GM23338 (cell line): Measurements from ENCODE around the gene TYMP. TPM values are rescaled to one million over a fixed set of nuclear protein-coding genes. Genes with fewer than 3 reads are reported as not detected.

ENCODE experiments used
- ATAC-seq: fragments of 200-7000 bp; cut with Tn5 transposase; 3 replicates; pipeline ENCODE4 v1.9.1; 2020
- DNase-seq: peaks from one replicate; pipeline ENCODE4 v3.0.0-alpha.2; 2015; ENCODE audit warnings: low spot score
- H2AFZ ChIP-seq: fragments of 200-600 bp; sonication (generic); 2 replicates; pipeline ENCODE4 v1.8.0; 2016; ENCODE audit warnings: antibody characterized with exemption, mild to moderate bottlenecking, moderate library complexity
- H3F3A ChIP-seq: fragments of 200-600 bp; sonication (generic); replicated peaks from 2 replicates; pipeline ENCODE4 v1.8.0; 2017; ENCODE audit warnings: antibody characterized with exemption, mixed run types, low read depth
- H3K27ac ChIP-seq: fragments of 200-600 bp; sonication (generic); 2 replicates; pipeline ENCODE4 v1.6.1; 2016; ENCODE audit warnings: low read depth
- H3K27me3 ChIP-seq: fragments of 200-600 bp; sonication (generic); 2 replicates; pipeline ENCODE4 v1.8.0; 2016; ENCODE audit warnings: mild to moderate bottlenecking, mixed run types, moderate library complexity; ENCODE audit not compliant: insufficient read depth
- H3K36me3 ChIP-seq: fragments of 200-600 bp; sonication (generic); 2 replicates; pipeline ENCODE4 v1.8.0; 2016; ENCODE audit warnings: mild to moderate bottlenecking; ENCODE audit not compliant: insufficient read depth
- H3K4me1 ChIP-seq: fragments of 200-600 bp; sonication (generic); 2 replicates; pipeline ENCODE4 v1.8.0; 2016; ENCODE audit warnings: mild to moderate bottlenecking, moderate library complexity; ENCODE audit not compliant: insufficient read depth
- H3K4me2 ChIP-seq: fragments of 200-600 bp; sonication (generic); 2 replicates; pipeline ENCODE4 v1.7.1; 2017; ENCODE audit warnings: mixed run types
- H3K4me3 ChIP-seq: fragments of 200-600 bp; sonication (generic); 2 replicates; pipeline ENCODE4 v1.6.1; 2016; ENCODE audit warnings: mixed run types
- H3K79me2 ChIP-seq: fragments of 200-600 bp; sonication (generic); replicated peaks from 2 replicates; pipeline ENCODE4 v1.8.0; 2017; ENCODE audit warnings: mild to moderate bottlenecking; ENCODE audit not compliant: insufficient read depth
- H3K9me2 ChIP-seq: fragments of 200-600 bp; sonication (generic); 2 replicates; pipeline ENCODE4 v1.8.0; 2017; ENCODE audit not compliant: insufficient read depth
- H4K20me1 ChIP-seq: fragments of 200-600 bp; sonication (generic); replicated peaks from 2 replicates; pipeline ENCODE4 v1.8.0; 2017; ENCODE audit warnings: mild to moderate bottlenecking; ENCODE audit not compliant: insufficient read depth
- H3K27ac Mint-ChIP-seq: 2 replicates; pipeline ENCODE4 v1.8.0; 2020; ENCODE audit warnings: inconsistent platforms, mild to moderate bottlenecking, moderate library complexity, mixed read lengths
- H3K27me3 Mint-ChIP-seq: 3 replicates; pipeline ENCODE4 v1.8.0; 2022; ENCODE audit warnings: low read depth, mild to moderate bottlenecking, moderate library complexity, mixed read lengths, inconsistent platforms; ENCODE audit not compliant: insufficient read depth, poor library complexity
- H3K36me3 Mint-ChIP-seq: 3 replicates; pipeline ENCODE4 v1.8.0; 2021; ENCODE audit warnings: low read depth, mild to moderate bottlenecking, inconsistent platforms, moderate library complexity, mixed read lengths
- H3K4me1 Mint-ChIP-seq: 3 replicates; pipeline ENCODE4 v1.8.0; 2020; ENCODE audit warnings: mild to moderate bottlenecking, inconsistent platforms, mixed read lengths
- H3K4me3 Mint-ChIP-seq: 3 replicates; pipeline ENCODE4 v1.8.0; 2021; ENCODE audit warnings: moderate library complexity, mild to moderate bottlenecking, inconsistent platforms, mixed read lengths
- H3K9me3 Mint-ChIP-seq: 3 replicates; pipeline ENCODE4 v1.8.0; 2020; ENCODE audit warnings: moderate library complexity, mild to moderate bottlenecking, inconsistent platforms, mixed read lengths
- CREB1 ChIP-seq: fragments of 250-450 bp; sonication (Bioruptor Pico); IDR thresholded peaks from 2 replicates; pipeline ENCODE4 v1.5.0; 2020; ENCODE audit warnings: low read depth, mild to moderate bottlenecking, moderate library complexity
- CTCF ChIP-seq, 2 experiments: fragments of 200-600 bp in 1 of 2; sonication (generic) in 1 of 2; conservative IDR thresholded peaks; 2 replicates each; pipeline versions ENCODE4 v1.5.1 to v1.6.1; 2016 to 2017; ENCODE audit warnings: antibody characterized with exemption in 2 of 2, low read depth in 2 of 2, mild to moderate bottlenecking in 2 of 2, moderate library complexity in 1 of 2
- ETS1 ChIP-seq: IDR thresholded peaks from 2 replicates; pipeline ENCODE4 v1.6.1; 2016; ENCODE audit warnings: antibody characterized with exemption
- EZH2 ChIP-seq: fragments of 200-600 bp; sonication (generic); IDR thresholded peaks from one replicate; pipeline ENCODE4 v1.8.0; 2017; ENCODE audit warnings: antibody characterized with exemption, mild to moderate bottlenecking, low read depth; ENCODE audit not compliant: unreplicated experiment
- EZH2phosphoT487 ChIP-seq: fragments of 200-600 bp; sonication (generic); IDR thresholded peaks from one replicate; pipeline ENCODE4 v1.8.1; 2018; ENCODE audit warnings: antibody characterized with exemption; ENCODE audit not compliant: unreplicated experiment
- JUNB ChIP-seq: IDR thresholded peaks from one replicate; pipeline ENCODE4 v1.6.1; 2016; ENCODE audit warnings: antibody characterized with exemption; ENCODE audit not compliant: unreplicated experiment
- NANOG ChIP-seq: IDR thresholded peaks from 2 replicates; pipeline ENCODE4 v1.6.1; 2016; ENCODE audit warnings: antibody characterized with exemption, borderline replicate concordance
- POLR2AphosphoS5 ChIP-seq: IDR thresholded peaks from 2 replicates; pipeline ENCODE4 v1.6.1; 2016; ENCODE audit warnings: antibody characterized with exemption, low read depth
- REST ChIP-seq: IDR thresholded peaks from one replicate; pipeline ENCODE4 v1.6.1; 2018; ENCODE audit warnings: antibody characterized with exemption; ENCODE audit not compliant: unreplicated experiment
- STAT1 ChIP-seq: IDR thresholded peaks from one replicate; pipeline ENCODE4 v1.6.1; 2016; ENCODE audit warnings: antibody characterized with exemption; ENCODE audit not compliant: unreplicated experiment
- ZNF114 ChIP-seq: fragments of 250-450 bp; sonication (Bioruptor Pico); IDR thresholded peaks from 2 replicates; pipeline ENCODE4 v1.5.0; 2020; ENCODE audit warnings: mild to moderate bottlenecking, moderate library complexity
- ZNF331 ChIP-seq: fragments of 250-450 bp; sonication (Bioruptor Pico); IDR thresholded peaks from 2 replicates; pipeline ENCODE4 v1.5.0; 2020; ENCODE audit warnings: low read depth, mild to moderate bottlenecking, moderate library complexity
- ZNF462 ChIP-seq: fragments of 250-450 bp; sonication (Bioruptor Pico); IDR thresholded peaks from 2 replicates; pipeline ENCODE4 v1.5.0; 2020; ENCODE audit warnings: mild to moderate bottlenecking, moderate library complexity
- polyA plus RNA-seq: library from polyadenylated mRNA; unstranded; fragments of >200 nt; fragmentation: Nextera tagmentation; extraction: Ambion mirVana; gene quantifications from 2 replicates; pipeline ENCODE4 v1.2.1, GENCODE V29; 2016
- total RNA-seq: library from RNA; depleted of rRNA; stranded (reverse); fragments of >200 nt; shearing (Covaris generic); gene quantifications from 2 replicates; pipeline ENCODE4 v1.2.3, GENCODE V29; 2014

The TYMP gene
- total and polyA plus RNA-seq, 2 experiments from 2014 or later = 0.28 to 1.8 TPM

- TF ChIP-seq EZH2 (no peak), STAT1 (no peak), ZNF331 (CRISPR knock-in tag) (no peak), ZNF114 (CRISPR knock-in tag) (no peak), NANOG (no peak), POLR2AphosphoS5 (no peak), CREB1 (CRISPR knock-in tag) (no peak), ZNF462 (CRISPR knock-in tag) (no peak), JUNB (no peak), EZH2phosphoT487 (no peak), ETS1 (no peak), REST (no peak), CTCF (conservative IDR thresholded peaks at IDR 0.05; ENCODE audit: low read depth in 2 of 2) (no peak)
- Histone ChIP-seq H3K36me3 (no peaks in the 10 kb centered on the region; the same call in 1 of the 2 replicates), H3K4me2 (peak overlapping the region; percentile 94), H3K27ac (no peak overlapping the region), H4K20me1 (no peaks in the 10 kb centered on the region; the same call in 1 of the 2 replicates), H3K79me2 (no peaks in the 10 kb centered on the region), H3K4me1 (no peaks in the 10 kb centered on the region; the same call in 1 of the 2 replicates), H3K9me2 (no peaks in the 10 kb centered on the region), H2AFZ (no peak overlapping the region), H3K27me3 (peaks cover 25% of the 10 kb centered on the region), H3F3A (peaks cover 4% of the 10 kb centered on the region), H3K4me3 (peak overlapping the region; percentile 84)
- no peak for DNase-seq
- Mint-ChIP-seq H3K27me3 (peaks cover 29% of the 10 kb centered on the region), H3K4me3 (peak overlapping the region; percentile 89), H3K27ac (peak overlapping the region; percentile 78), H3K4me1 (peaks cover 11% of the 10 kb centered on the region), H3K36me3 (peaks cover 17% of the 10 kb centered on the region), H3K9me3 (peaks cover 4% of the 10 kb centered on the region; the same call in 2 of the 3 replicates)
- no peak for ATAC-seq
Observed at GRCh38 chr22:50523806-50524675, 5.8 kb downstream of the TYMP start.
